ENCODE results near the gene AHNAK.
"Not testable (repeated sequence)": the region's sequence is repeated elsewhere in the genome, so short reads cannot be mapped to it uniquely, and the experiment has no call there.

The AHNAK gene

DNA sequence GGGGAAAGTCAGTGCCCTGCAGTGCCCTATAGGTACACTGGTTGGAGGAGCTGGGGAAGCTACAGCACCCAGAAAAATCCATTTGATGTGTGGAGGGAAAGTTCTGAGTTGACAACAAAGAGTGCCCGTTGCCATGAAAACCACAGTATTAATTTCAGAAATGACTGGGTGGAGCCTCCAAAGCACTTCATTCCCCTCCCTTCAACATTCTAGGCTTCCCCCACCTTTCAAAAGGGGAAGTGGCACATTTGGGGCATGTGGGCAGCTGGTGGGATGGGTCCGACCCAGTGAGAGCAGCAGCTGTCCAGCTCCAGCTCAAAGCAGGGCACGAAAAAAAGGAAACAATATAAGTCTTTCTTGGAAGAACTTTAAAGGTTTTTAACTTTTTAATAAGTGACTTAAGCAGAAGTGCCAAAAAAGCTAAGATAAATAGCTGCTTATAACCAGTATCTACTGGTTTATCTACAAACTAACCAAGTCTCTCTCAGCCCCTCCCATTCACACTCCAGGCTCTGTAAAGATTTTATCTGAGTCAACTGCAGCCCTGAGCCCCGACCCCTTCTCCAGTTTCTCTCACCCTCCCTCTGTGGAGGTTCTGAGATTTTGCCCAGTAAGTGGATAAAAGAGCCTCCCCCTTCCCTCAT lies 9.0 kb upstream of the AHNAK start:
- in situ Hi-C loops (cut with MboI; ENCODE audit: low pct_unique_long_range_greater_than_20kb, low sequenced_read_pairs) = no loop called here
- DNase-seq = peak; percentile 96

DNA sequence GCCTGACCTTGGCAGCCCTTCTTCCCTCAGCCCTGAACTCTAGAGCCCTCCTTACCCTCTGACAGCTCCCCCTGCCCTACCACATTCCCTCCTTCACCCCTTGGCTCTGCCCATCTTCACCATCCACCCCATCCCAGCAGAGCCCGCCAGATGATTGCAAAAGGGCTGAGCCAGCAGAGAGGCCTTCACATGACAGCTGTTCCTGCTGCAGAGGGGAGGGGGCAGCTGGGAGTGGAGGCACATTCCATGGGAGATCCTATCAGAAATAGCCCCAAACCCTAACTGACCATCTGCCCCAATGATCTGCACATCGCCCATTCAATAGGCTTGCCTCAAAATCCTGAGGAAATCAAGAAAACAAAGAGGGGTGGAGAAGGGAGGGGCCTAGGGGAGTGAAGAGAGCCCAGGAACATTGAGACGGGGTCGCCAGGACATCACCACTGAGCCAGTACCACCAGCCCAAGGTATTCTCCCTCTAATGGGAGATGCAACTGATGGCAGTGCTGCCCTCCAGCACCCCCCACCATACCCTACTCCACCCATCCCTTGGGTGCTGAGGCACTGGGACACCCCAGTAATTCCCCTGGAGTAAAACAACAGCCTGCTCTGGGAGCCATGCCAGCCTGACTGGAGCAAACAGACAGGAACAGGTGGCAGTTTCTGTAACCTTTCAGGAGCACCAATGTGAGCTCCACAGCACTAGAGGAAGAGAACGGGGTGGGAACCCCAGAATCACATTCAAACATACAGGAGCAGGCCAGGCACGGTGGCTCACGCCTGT lies 8.0 kb upstream of the AHNAK start:
- DNase-seq = no peak
- in situ Hi-C loops (cut with MboI; ENCODE audit: low pct_unique_long_range_greater_than_20kb, low sequenced_read_pairs) = no loop called here

DNA sequence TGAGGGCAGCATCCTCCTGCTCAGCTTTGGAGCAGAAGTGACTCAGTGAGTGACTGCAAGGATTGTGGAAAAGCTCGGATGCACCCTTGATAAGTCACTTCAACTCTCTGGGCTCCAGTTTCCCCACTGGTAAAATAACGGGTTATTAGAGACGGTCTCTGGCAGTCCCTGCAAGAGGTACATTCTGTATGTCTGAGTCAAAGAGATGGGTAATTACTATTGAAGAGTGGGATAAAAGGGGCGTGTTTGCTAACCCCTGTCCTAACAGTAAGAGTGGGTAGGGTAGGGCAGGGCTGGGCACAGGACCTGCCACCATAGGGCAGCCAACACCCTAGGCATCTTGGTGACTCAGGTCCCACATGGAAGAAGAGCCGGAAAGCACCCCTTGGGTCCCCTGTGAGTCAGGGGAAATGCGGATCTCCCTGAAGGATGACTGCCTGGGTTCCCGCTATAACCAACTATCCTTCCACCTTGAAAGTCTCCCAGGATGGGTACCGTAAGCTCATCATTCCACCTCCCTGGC lies 7.3 kb upstream of the AHNAK start:
- in situ Hi-C loops (cut with MboI; ENCODE audit: low pct_unique_long_range_greater_than_20kb, low sequenced_read_pairs) = no loop called here
- no peak for DNase-seq

DNA sequence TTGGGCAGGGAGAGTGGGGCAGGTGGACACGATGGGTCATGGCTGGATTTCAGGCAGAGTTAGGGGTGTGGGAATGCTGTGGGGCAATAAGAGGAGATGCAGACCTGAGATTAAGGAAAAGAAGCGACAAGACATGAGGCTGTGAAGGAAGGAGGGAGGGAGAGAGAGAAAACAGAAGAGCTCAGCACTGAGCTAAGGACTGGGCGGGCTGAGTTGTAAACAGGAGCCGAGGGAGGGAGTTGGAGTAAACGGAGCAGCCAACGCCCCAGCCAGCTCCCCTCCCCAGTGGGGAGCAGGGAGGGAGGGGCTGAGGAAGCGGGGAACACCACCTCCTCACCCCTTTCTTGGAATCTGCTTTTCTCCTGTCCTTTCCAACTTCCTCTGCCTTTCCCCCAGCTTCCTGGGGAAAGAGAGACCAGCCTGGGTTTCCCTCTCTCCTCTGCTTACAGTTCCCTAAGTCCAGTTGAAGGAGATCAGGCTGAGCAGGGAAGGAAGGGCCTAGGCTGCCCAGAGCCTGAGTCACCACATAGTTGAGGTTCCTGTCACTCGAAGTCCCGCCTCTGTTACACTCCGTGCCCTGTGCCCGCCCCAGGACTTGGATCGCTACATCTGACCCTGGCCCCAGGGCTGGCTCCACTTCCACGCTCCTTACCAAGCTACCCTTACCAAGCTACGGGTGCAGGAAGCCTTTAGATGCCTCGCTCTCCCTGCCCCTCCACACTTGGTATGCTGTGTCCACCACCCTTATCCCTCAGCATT lies 6.7 kb upstream of the AHNAK start:
- peak; percentile 90 for DNase-seq
- in situ Hi-C loops (cut with MboI; ENCODE audit: low pct_unique_long_range_greater_than_20kb, low sequenced_read_pairs) = no loop called here

DNA sequence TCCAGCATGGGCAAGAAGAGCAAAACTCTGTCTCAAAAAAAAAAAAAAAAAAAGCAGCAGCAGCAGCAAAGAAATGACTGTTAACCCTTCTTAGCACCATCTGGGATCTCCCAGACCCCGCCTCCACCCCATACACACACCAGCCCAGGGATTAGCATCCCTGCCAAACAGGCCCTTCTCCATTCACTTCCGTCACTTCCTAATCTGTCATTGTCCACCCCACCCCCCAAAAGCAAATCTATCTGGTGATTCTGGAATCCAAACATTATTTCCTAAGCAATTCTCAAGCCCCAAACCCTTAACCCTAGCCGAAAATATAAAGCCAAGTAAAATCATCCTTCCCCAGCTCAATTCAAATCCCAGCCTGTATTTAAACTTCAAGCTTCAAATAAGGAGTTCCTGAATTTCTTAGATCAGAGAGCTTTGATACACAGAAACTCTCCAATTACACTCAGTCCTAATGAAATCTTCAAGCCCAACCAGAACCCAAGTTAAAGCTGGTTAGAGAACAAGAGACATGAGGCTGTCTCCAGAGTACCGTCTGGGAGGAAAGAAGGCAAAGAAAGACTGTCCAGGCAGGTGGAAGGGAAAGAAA lies 6.0 kb upstream of the AHNAK start:
- in situ Hi-C loops (cut with MboI; ENCODE audit: low pct_unique_long_range_greater_than_20kb, low sequenced_read_pairs) = no loop called here
- no peak for DNase-seq

DNA sequence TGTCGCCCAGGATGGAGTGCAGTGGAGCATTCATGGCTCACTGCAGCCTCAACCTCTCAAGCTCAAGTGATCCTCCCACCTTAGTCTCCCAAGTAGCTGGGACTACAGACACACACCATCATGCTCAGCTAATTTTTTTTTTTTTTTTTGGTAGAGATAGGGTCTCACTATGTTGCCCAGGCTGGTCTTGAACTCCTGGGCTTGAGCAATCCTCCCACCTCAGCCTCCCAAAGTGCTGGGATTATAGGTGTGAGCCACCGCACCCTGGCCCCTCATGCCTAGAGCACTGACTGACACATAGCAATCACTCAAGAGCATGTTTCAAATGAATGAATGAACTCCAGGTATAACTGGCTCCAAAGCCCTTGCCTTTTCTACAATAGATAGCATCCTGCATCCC lies 3.9 kb upstream of the AHNAK start:
- in situ Hi-C loops (cut with MboI; ENCODE audit: low pct_unique_long_range_greater_than_20kb, low sequenced_read_pairs); DNase-seq: not testable (repeated sequence)

DNA sequence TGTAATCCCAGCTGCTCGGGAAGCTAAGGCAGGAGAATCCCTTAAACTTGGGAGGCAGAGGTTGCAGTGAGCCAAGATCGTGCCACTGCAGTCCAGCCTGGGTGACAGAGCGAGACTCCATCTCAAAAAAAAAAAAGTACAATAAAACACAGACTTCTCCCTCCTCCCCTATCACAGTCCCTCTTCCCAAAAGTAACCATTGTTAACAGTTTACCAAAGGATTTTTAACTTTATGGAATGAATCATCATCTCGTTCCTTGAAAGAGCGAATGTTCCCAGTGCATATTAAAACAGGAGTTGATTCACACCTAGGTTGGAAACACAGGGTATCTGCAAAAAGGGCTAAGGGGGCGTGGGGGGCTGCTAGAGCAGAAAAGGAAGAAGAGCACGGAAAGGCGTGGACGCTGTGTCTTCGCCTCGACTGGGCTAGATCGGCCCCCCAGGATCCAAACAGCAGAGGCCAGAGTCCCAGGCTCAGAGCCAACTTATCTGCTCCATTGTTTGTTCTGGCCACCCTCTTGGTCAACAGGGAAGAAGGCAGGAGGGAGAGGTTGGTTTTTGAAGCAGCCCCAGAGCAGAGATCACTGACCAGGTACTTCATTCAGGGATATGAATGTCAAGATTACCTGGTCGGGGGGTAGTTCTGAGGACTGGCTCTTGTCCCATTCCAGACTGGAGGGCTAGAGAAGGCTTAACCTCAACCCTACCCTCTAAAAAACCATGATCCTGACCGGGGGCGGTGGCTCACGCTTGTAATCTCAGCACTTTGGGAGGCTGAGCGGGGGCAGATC lies 2.1 kb upstream of the AHNAK start:
- DNase-seq = no peak
- in situ Hi-C loops (cut with MboI; ENCODE audit: low pct_unique_long_range_greater_than_20kb, low sequenced_read_pairs) = no loop called here

DNA sequence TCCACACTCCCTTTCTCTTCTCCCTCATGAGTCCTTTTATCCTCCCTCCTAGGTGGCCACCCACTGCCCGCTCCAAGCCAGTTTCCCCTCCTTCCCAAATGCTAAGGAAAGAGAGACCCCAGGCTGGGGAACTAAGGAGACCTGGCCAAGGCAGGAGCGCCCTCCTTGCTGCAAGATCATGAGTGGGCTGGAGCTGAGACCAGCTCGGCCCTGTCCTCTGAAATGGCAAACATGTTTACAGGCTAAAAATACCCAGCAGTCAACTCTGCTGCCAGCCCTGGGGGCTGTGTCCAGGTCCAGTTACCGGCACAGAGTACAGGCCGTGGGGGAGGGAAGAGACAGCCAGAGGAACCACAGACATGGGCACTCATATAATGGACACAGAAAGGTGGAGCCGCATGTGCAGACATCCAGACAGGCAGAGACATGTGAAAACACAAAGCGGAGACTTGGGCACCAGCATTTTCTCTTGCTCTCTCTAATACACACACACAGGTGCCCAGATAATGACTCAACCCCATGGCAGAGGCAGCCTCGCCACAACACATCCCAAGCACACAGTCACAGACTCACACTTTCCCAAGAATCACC lies 1.2 kb upstream of the AHNAK start:
- no peak for DNase-seq
- in situ Hi-C loops (cut with MboI; ENCODE audit: low pct_unique_long_range_greater_than_20kb, low sequenced_read_pairs) = no loop called here

DNA sequence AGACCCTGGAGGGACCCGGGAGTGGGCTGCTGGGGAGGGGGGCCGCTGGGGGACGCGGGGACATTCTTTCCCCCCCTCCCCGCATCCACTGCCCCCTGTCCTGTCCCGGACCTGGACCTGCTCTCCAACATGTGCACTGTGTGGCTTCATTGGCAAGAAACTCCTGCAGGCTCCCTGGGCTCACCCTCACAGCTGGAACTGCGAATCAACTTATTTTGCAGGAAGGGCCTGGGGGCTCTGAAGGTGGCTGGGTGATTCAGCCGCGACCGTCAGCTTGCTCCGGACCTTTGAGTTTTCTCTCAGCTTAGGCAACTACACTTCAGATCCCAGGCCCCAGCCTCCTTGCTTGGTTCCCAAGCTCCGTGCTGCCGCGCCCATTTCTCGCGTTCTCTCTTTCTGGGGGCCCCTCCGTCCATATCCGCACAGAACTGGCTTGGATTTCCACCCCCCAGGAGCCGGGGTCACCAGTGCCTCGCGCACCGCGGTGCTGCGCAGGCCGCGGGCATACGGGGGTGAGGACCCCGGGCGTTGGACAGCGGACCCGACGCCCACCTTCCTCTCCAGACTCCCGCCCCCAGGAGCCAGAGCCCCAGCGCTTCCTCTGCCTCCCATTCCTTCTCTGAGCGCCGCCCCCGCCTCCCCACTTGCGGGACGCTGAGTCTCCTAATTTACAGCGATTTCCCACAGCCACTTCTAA lies 471 bp upstream of the AHNAK start:
- in situ Hi-C loops (cut with MboI; ENCODE audit: low pct_unique_long_range_greater_than_20kb, low sequenced_read_pairs) = no loop called here
- no peak for DNase-seq

DNA sequence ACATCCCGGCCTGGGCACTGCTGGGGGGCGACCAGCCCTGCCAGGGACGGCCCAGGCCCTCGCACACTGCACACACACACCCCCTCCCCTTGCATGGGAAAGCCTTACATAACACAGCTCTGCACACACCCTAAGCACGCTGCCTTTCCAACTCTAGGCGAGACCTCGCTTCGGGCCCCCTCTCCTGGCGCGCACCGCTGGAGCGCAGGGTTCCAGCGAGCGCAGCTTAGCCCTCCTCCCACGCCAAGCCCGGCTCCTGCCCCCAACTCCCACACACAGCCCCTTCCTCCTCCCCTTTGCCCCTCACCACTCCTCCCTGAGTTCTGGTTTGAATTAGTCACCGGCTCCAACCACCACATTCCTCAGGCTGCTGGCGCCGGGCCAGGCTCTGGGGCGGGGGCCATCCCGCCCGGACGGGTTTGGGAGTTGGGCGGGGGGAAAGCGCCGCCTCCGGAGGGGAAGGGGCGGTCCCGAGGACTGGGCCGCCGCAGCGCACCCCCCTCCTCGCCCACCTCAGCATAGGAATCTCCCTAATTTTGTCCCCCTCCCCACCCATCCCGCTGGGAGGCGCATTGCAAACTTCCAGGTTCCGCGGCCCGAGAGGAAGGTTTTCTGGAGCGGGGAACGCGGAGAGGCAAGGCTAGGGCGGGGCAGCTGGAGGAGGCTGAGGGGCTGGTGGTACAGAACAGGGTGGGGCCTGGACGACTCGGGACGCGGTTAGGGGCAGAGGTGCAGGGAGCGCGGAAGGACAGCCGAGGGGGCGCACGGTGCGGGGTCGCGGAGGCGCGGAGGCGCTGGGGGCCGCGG lies 966 bp downstream of the AHNAK start:
- DNase-seq = peak; percentile 94
- in situ Hi-C loops (cut with MboI; ENCODE audit: low pct_unique_long_range_greater_than_20kb, low sequenced_read_pairs) = no loop called here

DNA sequence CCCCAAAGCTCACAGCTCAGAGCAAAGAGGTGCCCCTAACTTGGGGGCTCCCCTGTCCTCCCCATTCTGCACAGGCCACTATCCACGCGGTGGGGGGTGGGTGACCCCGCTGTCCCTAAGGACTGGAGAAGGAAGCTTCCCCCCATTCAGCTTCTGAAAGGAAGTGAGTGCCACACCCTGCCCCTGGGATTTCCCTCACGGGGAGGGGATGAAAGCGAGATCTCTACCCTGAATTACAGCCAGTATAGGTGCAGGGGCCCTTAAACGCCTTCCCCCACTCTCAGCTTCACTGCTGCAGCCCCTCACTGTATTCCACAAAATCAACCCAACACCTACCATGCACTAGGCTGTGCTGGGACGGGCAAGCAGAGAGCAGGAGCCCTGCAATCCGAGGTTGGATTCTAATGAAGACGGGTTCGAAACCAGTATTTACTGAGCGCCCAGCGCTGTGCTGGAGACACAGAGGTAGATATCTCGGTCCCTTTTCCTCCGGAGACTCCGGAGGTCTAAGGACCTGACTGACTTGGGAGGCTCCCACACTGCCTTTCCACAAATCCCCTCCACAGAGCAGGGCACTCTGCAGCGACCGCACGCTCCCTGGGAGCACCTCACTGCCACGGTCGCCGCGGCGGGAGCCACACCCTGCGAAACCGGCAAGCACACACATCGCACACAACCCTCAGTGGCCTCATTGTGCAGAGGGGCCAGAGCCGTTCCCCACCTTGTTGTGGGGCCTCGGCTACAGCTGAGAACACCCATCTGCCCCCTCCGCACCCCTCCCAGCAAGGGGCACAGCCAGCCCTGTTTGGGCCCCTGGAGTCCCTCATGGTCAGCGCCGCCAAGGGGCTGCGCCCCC lies 1.8 kb downstream of the AHNAK start:
- DNase-seq = peak; percentile 38
- in situ Hi-C loops (cut with MboI; ENCODE audit: low pct_unique_long_range_greater_than_20kb, low sequenced_read_pairs) = no loop called here

DNA sequence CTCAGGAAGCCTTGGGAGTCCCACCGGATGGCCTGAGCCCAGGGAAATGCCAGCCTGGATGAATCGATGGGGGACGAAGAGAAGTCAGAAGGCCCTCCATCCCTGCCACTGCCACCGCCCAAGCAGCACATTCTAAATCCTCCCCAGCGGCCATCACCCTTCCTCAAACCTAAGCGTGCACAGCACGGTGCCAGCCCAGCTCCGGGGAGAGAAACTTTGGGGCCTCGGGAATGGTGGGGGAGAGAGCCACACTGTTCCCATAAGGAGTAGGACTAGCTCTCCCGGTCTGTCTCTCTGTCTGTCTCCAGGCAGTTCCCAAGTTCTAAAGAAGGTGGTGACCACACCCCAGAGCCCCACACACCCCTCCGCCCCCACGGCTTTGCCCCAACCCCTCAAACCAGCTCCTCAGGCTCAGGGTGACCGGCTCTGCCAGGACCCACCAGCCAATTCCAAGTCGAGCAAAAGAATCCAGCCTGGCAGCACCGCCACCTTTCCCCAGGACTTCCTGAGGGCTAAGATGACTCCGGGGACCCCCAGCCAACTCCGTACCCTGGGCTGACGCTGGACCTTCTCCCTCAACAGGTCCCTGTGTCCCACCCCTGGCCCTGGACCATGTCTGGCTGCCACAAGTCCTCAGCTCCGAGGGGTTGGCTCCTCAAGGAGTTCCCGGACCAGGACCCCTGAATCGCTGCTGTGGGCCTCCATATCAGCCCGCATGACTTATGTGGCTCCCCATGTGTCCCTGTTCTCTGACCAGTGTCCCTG lies 2.7 kb downstream of the AHNAK start:
- in situ Hi-C loops (cut with MboI; ENCODE audit: low pct_unique_long_range_greater_than_20kb, low sequenced_read_pairs) = no loop called here
- no peak for DNase-seq

DNA sequence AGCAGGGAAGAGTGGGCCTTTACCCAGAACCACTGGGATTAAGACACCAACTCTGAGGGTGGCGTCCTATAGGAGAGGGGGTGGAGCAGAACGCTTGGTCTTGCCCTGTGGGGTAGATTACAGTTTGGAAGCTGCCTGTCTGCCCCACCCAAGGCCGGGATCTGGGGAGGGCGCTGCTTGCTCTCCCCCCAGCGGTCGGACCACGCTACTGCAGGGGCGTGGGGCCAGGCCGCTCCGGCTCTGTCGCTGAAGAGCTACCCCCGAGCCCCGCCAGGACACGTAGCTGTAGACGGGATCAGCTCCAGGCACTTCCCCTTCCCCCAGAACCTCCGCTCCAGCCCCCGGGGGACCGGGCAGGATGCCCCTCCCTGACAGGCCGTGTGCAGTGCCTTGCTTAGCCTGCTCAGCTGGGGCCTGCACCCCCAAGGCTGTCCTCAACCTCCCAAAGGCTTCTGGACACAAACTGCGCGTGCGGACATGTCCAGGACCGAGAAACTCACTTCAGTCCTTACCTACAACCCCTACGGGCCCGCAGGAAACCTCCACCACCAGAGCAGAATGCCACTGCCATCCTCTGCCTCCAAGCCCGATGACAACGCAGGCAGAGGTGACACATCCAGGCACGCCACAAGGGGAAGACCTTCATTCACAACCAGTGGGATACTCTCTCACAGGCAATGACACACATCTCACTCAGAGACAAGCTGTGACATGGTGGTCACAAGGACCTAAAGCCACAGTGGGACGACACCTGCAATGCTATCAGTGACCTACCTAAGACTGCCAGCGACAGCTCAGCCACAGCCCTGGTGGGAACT lies 3.6 kb downstream of the AHNAK start:
- in situ Hi-C loops (cut with MboI; ENCODE audit: low pct_unique_long_range_greater_than_20kb, low sequenced_read_pairs) = no loop called here
- peak; percentile 93 for DNase-seq

DNA sequence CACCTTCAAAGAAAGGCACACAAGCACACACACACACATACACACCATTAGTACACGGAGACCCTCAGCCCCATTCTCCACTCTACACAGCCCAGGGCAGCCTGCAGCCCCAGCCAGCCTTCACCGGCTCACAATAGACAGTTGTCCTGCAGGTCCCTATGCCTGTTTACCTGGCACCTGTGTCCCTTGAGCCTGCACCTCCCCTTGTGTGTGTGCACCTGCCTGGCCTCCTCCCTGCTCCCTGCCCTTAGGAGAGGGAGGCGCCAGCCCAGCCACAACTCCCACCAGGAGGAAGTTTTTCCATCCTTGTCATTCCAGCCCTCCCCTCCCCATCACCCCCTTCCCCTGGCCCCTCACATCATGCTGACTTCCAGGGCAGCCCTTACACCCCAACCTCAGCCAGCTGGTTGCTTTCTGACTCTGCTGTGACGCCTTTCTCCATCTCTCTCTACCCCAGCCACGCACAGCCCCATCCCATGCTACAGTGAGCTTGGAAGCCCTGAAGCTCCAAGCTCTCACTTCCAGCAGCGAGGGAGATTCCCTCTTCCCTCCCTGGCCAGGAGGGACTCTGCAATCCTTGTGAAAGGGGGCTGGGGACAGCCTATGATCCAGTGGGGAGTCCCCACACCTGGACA lies 4.4 kb downstream of the AHNAK start:
- no peak for DNase-seq
- in situ Hi-C loops (cut with MboI; ENCODE audit: low pct_unique_long_range_greater_than_20kb, low sequenced_read_pairs) = no loop called here

Measured in KBM-7 (cell line).